Measurements from ENCODE around the gene IFT88. TPM values are rescaled to one million over a fixed set of nuclear protein-coding genes. Genes with fewer than 3 reads are reported as not detected.

IFT88 gene
- polyA plus RNA-seq, 1 of the 3 experiments (the other 2 are of a cell fraction) = 6.2 TPM

DNA sequence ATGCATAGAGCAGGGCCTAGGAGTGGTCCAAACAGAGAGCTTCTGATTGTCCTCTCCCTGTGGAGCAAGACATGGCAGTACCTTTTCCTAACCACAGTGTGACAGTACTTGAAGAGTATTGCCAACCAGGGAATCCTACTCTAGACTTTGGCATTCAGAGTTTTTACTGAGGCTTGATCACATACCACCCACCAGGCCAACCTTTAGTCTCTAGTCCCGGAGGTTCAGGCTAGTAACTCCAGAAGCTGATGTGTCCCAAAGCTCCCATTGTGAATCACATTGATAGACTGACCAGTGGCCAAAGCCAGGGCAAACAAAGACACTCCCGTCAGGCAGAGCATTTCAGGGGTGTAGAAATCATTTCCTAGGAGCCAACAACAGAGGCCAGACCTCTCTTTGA is 18.4 kb downstream of the IFT88 start:
- Histone ChIP-seq H3F3A (replicated peaks; ENCODE audit: insufficient read depth) (no peaks in the 10 kb centered on the region), H2AFZ (ENCODE audit: low read depth) (no peak overlapping the region), H4K20me1 (ENCODE audit: insufficient read depth) (no peaks in the 10 kb centered on the region), H3K4me3 (ENCODE audit: low read depth in 2 of 2, low read length in 1 of 2) (no peak overlapping the region), H3K36me3 (replicated peaks in 1 of 2; ENCODE audit: control insufficient read depth in 1 of 2, insufficient read depth in 2 of 2, low read length in 1 of 2) (peaks cover 39 to 75% of the 10 kb centered on the region in 2 experiments), H3K9me2 (no peaks in the 10 kb centered on the region), H3K4me2 (no peak overlapping the region), H3K9me3 (peaks cover 8% of the 10 kb centered on the region; the same call in 1 of the 2 replicates), H3K27me3 (ENCODE audit: insufficient read depth) (no peaks in the 10 kb centered on the region), H3K9ac (no peak overlapping the region), H3K27ac (ENCODE audit: low read depth in 2 of 2, low read length in 1 of 2) (no peak overlapping the region), H3K79me2 (ENCODE audit: insufficient read depth) (no peaks in the 10 kb centered on the region), H3K4me1 (ENCODE audit: control insufficient read depth in 1 of 2, insufficient read depth in 2 of 2, low read depth in 1 of 2, low read length in 1 of 2) (no peaks in the 10 kb centered on the region; a peak in 1 of 4 replicates)
- DNase-seq = no peak
- POLR2A ChIA-PET = no interaction called here
- TF ChIP-seq TCF12 (IDR thresholded peaks at IDR 0.05) (no peak), NRF1 (IDR thresholded peaks at IDR 0.05; ENCODE audit: low read depth, low read length) (no peak), EP300 (IDR thresholded peaks at IDR 0.05; ENCODE audit: borderline replicate concordance in 1 of 2, low read depth in 1 of 2, low read length in 1 of 2) (no peak), FOXJ3 (CRISPR knock-in tag; IDR thresholded peaks at IDR 0.05) (no peak), TEAD4 (IDR thresholded peaks at IDR 0.05; ENCODE audit: borderline replicate concordance, insufficient read depth) (no peak), MEF2A (IDR thresholded peaks at IDR 0.05; ENCODE audit: borderline replicate concordance, low read depth) (no peak), RFX5 (IDR thresholded peaks at IDR 0.05; ENCODE audit: low read length) (no peak), RXRA (IDR thresholded peaks at IDR 0.05; ENCODE audit: borderline replicate concordance, low read depth) (no peak), NFIC (IDR thresholded peaks at IDR 0.05; ENCODE audit: borderline replicate concordance) (no peak), ELF1 (IDR thresholded peaks at IDR 0.05) (no peak), TAF1 (IDR thresholded peaks at IDR 0.05; ENCODE audit: borderline replicate concordance, low read depth, low read length) (no peak), YY1 (IDR thresholded peaks at IDR 0.05; ENCODE audit: low read depth) (no peak), SIN3A (IDR thresholded peaks at IDR 0.05; ENCODE audit: borderline replicate concordance, low read depth, low read length) (no peak)
- TF ChIP-seq, protein P1, sequence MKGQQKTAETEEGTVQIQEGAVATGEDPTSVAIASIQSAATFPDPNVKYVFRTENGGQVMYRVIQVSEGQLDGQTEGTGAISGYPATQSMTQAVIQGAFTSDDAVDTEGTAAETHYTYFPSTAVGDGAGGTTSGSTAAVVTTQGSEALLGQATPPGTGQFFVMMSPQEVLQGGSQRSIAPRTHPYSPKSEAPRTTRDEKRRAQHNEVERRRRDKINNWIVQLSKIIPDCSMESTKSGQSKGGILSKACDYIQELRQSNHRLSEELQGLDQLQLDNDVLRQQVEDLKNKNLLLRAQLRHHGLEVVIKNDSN (IDR thresholded peaks at IDR 0.05; ENCODE audit: borderline replicate concordance, low read depth) = no peak
- TF ChIP-seq, protein P2, sequence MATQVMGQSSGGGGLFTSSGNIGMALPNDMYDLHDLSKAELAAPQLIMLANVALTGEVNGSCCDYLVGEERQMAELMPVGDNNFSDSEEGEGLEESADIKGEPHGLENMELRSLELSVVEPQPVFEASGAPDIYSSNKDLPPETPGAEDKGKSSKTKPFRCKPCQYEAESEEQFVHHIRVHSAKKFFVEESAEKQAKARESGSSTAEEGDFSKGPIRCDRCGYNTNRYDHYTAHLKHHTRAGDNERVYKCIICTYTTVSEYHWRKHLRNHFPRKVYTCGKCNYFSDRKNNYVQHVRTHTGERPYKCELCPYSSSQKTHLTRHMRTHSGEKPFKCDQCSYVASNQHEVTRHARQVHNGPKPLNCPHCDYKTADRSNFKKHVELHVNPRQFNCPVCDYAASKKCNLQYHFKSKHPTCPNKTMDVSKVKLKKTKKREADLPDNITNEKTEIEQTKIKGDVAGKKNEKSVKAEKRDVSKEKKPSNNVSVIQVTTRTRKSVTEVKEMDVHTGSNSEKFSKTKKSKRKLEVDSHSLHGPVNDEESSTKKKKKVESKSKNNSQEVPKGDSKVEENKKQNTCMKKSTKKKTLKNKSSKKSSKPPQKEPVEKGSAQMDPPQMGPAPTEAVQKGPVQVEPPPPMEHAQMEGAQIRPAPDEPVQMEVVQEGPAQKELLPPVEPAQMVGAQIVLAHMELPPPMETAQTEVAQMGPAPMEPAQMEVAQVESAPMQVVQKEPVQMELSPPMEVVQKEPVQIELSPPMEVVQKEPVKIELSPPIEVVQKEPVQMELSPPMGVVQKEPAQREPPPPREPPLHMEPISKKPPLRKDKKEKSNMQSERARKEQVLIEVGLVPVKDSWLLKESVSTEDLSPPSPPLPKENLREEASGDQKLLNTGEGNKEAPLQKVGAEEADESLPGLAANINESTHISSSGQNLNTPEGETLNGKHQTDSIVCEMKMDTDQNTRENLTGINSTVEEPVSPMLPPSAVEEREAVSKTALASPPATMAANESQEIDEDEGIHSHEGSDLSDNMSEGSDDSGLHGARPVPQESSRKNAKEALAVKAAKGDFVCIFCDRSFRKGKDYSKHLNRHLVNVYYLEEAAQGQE (IDR thresholded peaks at IDR 0.05; ENCODE audit: low read depth, low read length) = no peak
- TF ChIP-seq, protein P3, sequence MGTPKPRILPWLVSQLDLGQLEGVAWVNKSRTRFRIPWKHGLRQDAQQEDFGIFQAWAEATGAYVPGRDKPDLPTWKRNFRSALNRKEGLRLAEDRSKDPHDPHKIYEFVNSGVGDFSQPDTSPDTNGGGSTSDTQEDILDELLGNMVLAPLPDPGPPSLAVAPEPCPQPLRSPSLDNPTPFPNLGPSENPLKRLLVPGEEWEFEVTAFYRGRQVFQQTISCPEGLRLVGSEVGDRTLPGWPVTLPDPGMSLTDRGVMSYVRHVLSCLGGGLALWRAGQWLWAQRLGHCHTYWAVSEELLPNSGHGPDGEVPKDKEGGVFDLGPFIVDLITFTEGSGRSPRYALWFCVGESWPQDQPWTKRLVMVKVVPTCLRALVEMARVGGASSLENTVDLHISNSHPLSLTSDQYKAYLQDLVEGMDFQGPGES (IDR thresholded peaks at IDR 0.05; ENCODE audit: low read depth, low read length) = no peak
- TF ChIP-seq, protein P4, sequence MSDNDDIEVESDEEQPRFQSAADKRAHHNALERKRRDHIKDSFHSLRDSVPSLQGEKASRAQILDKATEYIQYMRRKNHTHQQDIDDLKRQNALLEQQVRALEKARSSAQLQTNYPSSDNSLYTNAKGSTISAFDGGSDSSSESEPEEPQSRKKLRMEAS (IDR thresholded peaks at IDR 0.05; ENCODE audit: low read depth) = no peak
- CTCF ChIA-PET = interaction anchor here (1.0 kb wide), 1 partner anchor 119 kb away, joined by 3 read pairs; the partner anchor contains the start of gene IL17D
- 100% methylated on average over 1 of the region's 2 CpGs for WGBS (ENCODE audit: low lambda C conversion rate)
